ENCODE results near the gene PUS1. TPM values are rescaled to one million over a fixed set of nuclear protein-coding genes. Genes with fewer than 3 reads are reported as not detected.
"Not testable (repeated sequence)": the region's sequence is repeated elsewhere in the genome, so short reads cannot be mapped to it uniquely, and the experiment has no call there.

Gene PUS1
- total RNA-seq, 1 experiment from 2014 or later: 77.3 TPM

- Histone ChIP-seq H3K4me3 (replicated peaks in 1 of 2; ENCODE audit: low read depth in 1 of 2, low read length in 2 of 2) (no peak overlapping the region), H3K9me3 (ENCODE audit: control insufficient read depth in 1 of 2, insufficient read depth in 1 of 2, low read depth in 1 of 2, low read length in 2 of 2) (no peaks in the 10 kb centered on the region), H3K27me3 (ENCODE audit: insufficient read depth, low read length) (no peaks in the 10 kb centered on the region), H2AFZ (ENCODE audit: low read depth, low read length, poor library complexity, severe bottlenecking) (no peak overlapping the region), H3K9me2 (ENCODE audit: insufficient read depth) (no peaks in the 10 kb centered on the region), H3K4me2 (ENCODE audit: low read length) (no peak overlapping the region), H3K27ac (ENCODE audit: low read depth, low read length) (no peak overlapping the region), H3K9ac (ENCODE audit: low read length) (no peak overlapping the region), H3K79me2 (ENCODE audit: insufficient read depth, low read length) (no peaks in the 10 kb centered on the region), H4K20me1 (ENCODE audit: insufficient read depth) (no peaks in the 10 kb centered on the region), H3K36me3 (ENCODE audit: control insufficient read depth in 1 of 2, insufficient read depth in 2 of 2, low read length in 2 of 2) (no peaks in the 10 kb centered on the region), H3K4me1 (ENCODE audit: control insufficient read depth in 1 of 2, insufficient read depth in 2 of 2, low read length in 2 of 2) (peaks cover 3 to 9% of the 10 kb centered on the region in 2 experiments; a peak in 3 of 4 replicates)
- ChIA-PET RAD21 (ENCODE audit: low non-redundant PET in 1 of 2, low total read pairs in 2 of 2, uncharacterized antibody in 2 of 2, unreplicated experiment in 2 of 2) (no interaction called here), CTCF (no interaction called here), POLR2A (interaction anchor here (1.2 kb wide), 1 partner anchor 13 kb away, joined by 3 read pairs; no protein-coding TSS in a partner anchor)
- BruUV-seq (replicated peaks): no TSS peak
- intact Hi-C loops (cut with micrococcal nuclease): no loop called here
- TF ChIP-seq ATF3 (IDR thresholded peaks at IDR 0.05): no peak
- no peak for TF ChIP-seq SP1 (IDR thresholded peaks at IDR 0.05; ENCODE audit: low read depth)
- no peak for TF ChIP-seq ZBTB33 (IDR thresholded peaks at IDR 0.05; ENCODE audit: extremely low read depth, insufficient replicate concordance, low read length)
- TF ChIP-seq MAX (IDR thresholded peaks at IDR 0.05): no peak
- ATAC-seq (peak; percentile 34; the same call in 1 of the 2 replicates), DNase-seq (ENCODE audit: low read depth, low spot score) (no peak)
These were observed 45.6 kb upstream of the PUS1 start for GRCh38 chr12:131883521-131883900.

- H4K20me1 ChIP-seq (ENCODE audit: insufficient read depth); ATAC-seq; CTCF ChIA-PET; RAD21 ChIA-PET (ENCODE audit: low non-redundant PET in 1 of 2, low total read pairs in 2 of 2, uncharacterized antibody in 2 of 2, unreplicated experiment in 2 of 2); H3K4me2 ChIP-seq (ENCODE audit: low read length); H3K4me1 ChIP-seq (ENCODE audit: control insufficient read depth in 1 of 2, insufficient read depth in 2 of 2, low read length in 2 of 2); H3K4me3 ChIP-seq (replicated peaks in 1 of 2; ENCODE audit: low read depth in 1 of 2, low read length in 2 of 2); intact Hi-C loops (cut with micrococcal nuclease); POLR2A ChIA-PET; H3K9me3 ChIP-seq (ENCODE audit: control insufficient read depth in 1 of 2, insufficient read depth in 1 of 2, low read depth in 1 of 2, low read length in 2 of 2); H3K9ac ChIP-seq (ENCODE audit: low read length); BruUV-seq (replicated peaks); H3K36me3 ChIP-seq (ENCODE audit: control insufficient read depth in 1 of 2, insufficient read depth in 2 of 2, low read length in 2 of 2); H3K27ac ChIP-seq (ENCODE audit: low read depth, low read length); H3K27me3 ChIP-seq (ENCODE audit: insufficient read depth, low read length); H2AFZ ChIP-seq (ENCODE audit: low read depth, low read length, poor library complexity, severe bottlenecking); H3K79me2 ChIP-seq (ENCODE audit: insufficient read depth, low read length); H3K9me2 ChIP-seq (ENCODE audit: insufficient read depth); DNase-seq (ENCODE audit: low read depth, low spot score): not testable (repeated sequence)
These were observed 44.0 kb upstream of the PUS1 start for GRCh38 chr12:131885076-131885475.

Measured in HCT116 (cell line).